ENCODE measurements around the gene DDX55.
"Not testable (repeated sequence)": the region's sequence is repeated elsewhere in the genome, so short reads cannot be mapped to it uniquely, and the experiment has no call there.

DDX55 gene, protein sequence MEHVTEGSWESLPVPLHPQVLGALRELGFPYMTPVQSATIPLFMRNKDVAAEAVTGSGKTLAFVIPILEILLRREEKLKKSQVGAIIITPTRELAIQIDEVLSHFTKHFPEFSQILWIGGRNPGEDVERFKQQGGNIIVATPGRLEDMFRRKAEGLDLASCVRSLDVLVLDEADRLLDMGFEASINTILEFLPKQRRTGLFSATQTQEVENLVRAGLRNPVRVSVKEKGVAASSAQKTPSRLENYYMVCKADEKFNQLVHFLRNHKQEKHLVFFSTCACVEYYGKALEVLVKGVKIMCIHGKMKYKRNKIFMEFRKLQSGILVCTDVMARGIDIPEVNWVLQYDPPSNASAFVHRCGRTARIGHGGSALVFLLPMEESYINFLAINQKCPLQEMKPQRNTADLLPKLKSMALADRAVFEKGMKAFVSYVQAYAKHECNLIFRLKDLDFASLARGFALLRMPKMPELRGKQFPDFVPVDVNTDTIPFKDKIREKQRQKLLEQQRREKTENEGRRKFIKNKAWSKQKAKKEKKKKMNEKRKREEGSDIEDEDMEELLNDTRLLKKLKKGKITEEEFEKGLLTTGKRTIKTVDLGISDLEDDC

DNA sequence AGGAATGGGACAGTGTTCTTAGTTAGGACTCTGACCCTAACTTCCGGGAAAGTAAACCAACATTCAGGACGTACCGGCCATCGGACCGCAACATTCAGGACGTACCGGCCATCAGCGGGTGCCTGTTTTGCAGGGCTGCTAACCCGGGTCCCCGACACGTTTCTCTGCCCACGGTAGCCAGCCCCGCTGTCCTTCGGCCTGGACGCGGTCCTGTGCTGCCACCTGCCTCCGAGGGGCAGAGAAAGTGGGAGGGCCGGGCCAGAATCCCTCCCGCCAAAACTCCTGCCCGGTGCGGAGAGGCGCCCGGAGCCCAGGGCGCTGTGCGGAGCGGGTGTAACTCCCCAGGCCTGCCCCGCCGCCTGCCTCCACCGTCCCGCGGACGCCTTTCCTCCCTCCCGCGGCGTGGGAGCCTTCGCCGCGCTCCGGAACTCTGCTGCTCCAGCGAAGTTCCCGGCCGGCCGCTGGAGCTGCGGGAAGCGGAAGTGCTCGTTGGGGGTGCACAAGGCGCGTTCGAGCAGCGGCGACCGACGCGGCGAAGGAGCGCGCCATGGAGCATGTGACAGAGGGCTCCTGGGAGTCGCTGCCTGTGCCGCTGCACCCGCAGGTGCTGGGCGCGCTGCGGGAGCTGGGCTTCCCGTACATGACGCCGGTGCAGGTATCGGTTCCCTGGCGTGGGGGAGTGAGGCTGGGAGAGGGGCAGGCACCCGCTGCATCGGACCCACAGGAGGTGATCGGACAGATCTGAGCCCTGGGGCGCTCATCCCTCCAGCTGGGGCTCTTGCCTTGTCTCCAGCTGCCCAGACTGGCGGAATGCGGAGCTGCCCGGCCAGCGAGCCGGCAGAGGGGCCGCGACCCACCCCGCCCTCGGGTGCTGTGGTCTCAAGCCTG lies at the start of gene DDX55:
TSS of gene DDX55 (plus strand) at position 498 of the 888 bp plus-strand sequence. CDS start at position 548, 50 bp downstream.
- DNase-seq, result peak; percentile 66

DNA sequence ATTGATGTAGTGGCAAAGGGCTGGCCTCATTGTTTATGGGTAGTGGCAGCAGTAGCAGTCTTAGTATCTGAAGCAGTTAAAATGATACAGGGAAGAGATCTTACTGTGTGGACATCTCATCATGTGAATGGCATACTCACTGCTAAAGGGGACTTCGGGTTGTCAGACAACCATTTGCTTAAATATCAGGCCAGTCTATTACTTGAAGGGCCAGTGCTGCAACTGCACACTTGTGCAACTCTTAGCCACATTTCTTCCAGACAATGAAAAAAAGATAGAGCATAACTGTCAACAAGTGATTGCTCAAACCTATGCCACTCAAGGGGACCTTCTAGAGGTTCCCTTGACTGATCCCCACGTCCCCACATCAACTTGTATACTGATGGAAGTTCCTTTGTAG lies 47.8 kb upstream of the DDX55 start:
- DNase-seq, result not testable (repeated sequence)

DNA sequence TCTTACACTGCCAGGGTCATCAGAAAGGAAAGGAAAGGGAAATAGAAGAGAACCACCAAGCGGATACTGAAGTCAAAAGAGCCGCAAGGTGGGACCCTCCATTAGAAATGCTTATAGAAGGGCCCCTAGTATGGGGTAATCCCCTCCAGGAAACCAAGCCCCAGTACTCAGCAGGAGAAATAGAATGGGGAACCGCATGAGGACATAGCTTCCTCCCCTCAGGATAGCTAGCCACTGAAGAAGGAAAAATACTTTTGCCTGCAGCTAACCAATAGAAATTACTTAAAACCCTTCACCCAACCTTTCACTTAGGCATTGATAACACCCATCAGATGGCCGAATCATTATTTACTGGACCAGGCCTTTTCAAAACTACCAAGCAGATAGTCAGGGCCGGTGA lies 47.1 kb upstream of the DDX55 start:
- not testable (repeated sequence) for DNase-seq

DNA sequence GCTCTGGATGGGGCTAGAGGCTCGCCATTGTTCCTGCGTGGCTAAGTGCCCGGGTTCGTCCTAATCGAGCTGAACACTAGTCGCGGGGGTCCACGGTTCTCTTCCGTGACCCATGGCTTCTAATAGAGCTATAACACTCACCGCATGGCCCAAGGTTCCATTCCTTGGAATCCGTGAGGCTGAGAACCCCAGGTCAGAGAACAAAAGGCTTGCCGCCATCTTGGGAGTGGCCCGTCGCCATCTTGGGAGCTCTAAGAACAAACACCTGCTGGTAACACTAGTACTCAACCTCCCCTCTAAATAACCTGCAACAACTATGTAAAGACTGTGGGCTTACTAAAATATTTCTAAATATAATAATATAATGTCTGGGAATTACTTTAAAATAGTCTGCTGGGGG lies 43.4 kb upstream of the DDX55 start:
- not testable (repeated sequence) for DNase-seq

DNA sequence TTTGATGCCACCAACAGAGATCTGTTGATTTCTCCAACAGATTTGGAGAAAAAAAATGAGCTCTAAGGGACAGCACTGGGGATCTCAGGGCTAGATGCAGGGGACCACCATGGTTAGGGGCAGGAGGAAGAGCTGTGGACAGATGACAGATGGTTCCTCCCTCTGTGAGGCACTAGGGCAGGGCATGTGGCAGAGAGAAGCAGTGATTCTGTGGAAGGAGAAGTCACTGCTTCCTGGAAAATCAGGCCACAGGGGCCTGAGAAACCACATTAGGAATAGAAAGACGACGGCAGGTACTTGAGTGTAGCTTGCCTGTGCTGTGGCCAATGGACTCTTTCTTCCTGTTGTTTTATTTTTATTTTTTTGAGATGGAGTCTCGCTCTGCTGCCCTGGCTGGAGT lies 42.4 kb upstream of the DDX55 start:
- no peak for DNase-seq

DNA sequence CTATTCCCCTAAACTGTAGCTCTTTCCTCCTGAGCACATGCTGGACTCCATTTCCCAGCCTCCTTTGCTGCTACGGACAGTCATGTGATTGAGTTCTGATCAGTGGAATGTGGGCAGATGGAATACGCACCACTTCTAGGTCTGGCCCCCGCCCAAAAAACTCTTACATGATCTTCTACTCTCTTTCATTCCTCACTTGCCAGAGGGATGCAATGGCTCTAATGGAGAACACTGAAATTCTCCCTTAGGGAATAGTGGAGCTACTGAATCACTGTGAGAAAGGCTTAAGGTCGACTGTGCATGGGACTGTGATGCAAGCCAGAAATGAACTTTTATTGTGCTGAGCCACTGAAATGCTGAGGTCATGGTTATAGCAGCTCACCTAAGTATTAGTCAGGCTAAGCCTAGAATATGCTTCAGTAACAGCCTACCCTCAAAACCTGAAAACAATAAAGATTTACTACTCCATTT lies 30.5 kb upstream of the DDX55 start:
- no peak for DNase-seq

DNA sequence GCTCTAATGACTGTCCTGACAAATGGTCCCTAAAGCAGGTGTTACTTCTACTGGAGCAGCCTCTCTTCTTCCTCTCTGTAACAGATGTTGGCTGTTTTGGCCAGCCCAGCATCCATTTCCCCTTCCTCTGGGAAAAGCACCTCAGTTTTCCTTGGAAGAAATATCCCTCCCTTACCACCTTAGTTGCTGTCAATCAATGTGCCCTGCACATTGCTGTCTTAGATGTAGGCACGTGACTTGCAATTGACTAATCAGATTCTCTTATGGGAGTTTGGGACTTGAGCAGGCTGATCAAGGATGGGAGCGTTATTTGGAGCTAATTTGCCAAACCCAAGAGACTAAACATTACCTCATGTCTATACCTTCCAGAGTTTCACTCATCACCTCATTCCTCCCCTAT lies 29.5 kb upstream of the DDX55 start:
- DNase-seq, result no peak

DNA sequence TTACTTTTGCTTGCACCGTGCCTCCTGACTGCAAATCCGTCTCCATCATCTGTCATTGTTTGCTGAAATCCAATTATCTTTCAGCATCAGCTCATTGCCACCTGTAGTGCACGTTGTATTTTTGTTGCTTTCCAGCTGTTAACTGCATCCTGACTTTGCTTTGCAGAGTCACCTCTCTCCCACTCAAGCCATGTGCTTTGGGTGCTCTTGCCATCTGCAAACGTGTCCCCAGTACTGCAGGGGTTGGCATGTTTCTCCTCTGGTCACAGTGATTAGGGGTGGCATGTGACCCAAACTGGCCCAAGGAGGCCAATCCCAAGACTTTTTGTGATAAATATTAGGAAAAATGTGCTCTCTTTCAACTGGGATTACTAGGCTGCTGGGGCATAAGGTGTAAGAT lies 28.0 kb upstream of the DDX55 start:
- no peak for DNase-seq

DNA sequence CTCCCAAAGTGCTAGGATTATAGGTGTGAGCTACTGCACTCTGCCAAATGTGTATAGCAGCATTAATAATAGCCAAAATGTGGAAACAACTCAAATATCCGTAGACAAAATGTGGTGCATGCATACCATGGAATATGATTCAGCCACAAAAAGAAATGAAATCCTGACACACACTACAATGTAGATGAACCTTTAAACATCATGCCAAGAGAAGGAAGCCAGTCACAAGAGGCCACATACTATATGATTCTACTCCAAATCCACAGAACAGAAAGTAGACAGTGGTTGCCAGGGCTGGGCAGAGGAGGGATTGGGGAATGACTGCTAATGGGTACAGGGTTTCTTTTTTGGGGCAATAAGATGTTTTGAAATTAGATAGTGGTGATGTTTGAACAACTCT lies 25.3 kb upstream of the DDX55 start:
- no peak for DNase-seq

DNA sequence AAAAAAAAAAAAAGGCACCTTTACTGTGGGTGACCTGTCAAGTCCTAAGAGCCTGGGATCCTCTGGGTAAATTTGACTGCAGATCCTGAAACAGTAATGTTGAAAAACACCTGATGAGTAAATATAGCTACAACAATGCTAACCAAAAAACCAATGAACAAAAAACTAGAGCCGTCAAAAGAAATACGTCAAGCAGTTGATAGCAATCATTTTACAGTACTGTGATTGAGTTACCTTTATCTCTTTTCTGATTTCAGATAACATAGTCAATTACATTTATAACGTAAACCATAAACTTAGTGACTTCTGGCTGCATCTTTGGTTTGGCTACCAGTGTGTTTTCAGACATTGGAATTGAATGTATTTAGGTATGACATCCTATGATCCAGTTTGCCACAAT lies 23.7 kb upstream of the DDX55 start:
- no peak for DNase-seq

DNA sequence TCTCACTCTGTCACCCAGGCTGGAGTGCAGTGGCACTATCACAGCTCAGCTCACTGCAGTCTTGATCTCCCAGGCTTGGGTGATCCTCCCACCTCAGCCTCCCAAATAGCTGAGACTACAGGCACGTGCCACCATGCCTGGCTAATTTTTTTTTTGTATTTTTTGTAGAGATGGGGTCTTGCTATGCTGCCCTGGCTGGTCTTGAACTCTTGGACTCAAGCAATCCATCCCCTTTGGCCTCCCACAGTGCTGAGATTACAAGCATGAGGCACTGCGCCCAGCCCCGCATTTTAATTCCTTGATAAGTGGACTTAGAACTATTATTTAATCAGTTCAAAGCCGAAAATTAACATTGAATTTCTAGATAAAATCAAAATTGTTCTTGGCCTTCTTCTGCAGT lies 23.1 kb upstream of the DDX55 start:
- DNase-seq, result not testable (repeated sequence)

DNA sequence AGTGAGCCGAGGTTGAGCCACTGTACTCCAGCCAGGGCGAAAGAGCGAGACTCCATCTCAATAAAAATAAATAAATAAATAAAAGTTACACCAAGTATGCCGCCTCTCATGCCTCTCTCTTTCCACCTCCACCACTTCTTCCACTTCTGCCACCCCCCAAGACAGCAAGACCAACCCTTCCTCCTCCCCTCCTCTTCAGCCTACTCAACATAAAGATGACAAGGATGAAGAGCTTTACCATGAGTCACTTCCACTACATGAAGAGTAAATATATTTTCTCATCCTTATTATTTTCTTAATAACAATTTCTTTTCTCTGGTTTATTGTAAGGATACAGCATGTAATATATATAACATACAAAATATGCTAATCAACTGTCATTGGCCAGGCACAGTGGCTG lies 21.1 kb upstream of the DDX55 start:
- no peak for DNase-seq

DNA sequence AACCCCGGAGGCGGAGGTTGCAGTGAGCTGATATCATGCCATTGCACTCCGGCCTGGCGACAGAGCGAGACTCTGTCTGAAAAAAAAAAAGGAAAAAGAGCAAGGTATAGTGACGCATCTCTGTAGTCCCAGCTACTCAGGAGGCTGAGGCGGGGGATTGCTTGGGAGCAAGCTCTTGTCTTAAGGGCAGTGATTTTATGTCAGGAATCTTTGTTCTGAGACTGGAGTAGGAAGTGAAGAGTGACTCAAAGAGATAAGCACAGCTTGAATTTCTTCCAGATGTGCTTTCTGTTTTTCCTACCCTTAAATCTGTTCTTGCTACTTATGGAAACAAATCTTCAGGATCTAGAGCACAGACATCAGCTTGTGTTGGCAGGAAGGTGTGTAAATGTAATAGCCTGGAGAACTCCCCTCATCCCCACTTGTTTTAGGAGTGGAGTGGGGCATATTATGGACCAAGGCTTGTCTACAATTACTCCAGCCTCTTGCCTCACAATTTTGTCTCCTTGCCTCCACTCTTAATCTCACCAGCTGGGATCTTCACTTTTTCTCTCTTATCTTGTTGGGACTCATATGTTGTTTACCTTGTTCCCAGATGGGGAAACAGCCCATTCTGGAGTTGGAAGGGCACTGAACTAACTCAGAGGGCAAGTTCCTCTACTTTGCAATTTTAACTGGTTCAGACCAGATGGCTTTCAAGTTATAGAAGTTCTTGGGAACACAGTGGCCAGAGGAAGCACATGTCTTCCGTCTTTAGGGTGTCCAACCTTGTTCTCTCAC lies 10.0 kb upstream of the DDX55 start:
- no peak for DNase-seq

DNA sequence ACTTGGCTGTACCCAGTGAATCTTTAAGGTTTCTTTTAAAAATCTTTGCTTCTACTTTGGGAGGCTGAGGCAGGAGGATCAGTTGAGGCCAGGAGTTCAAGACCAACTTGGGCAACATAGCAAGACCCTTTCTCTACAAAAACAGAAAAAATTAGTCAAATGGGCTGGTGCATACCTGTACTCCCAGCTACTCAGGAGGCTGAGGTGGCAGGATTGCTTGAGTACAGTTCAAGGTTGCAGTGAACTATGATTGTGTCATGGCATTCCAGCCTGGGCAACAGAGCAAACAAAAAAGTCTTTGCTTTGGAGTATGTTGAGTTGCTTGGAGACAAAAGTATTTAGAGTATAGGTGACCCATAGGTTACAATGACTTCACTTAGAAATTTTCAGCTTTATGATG lies 6.2 kb upstream of the DDX55 start:
- no peak for DNase-seq

DNA sequence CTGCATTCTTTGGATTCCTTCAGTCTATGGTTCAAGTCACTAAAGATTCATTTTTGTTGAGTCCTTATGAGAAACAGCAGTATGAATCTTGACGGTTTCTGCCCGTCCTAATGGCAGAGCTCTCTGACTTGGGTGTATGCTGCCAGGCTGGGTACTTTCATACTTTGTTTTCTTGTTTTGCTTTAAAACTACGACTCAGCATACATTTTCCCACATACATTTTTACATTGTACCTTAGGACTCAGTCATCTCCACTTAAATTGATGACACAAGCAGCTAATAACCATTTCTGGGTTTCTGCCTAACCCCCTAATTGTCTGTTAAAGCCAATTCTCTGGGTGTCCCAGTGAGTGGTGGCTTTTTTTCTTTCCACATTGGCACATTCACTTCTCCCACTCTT lies 4.8 kb upstream of the DDX55 start:
- no peak for DNase-seq

DNA sequence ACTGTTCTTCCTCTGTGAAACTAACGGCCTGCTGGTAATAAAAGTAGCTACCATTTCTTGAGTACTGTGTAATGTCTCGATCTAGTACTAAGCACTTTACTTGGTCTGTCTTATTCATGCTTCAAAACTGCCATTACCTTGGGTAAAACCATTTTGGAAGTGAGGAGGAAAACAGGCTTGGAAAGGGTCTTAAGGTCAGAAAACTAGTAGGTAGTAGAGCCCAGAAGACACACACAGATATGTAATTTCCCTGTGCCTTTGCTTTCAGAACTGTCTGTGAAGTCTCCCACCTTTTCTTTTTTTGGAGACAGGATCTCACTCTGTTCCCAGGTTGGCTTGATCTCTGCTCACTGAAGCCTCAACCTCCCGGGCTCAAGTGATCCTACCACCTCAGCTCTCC lies 3.4 kb upstream of the DDX55 start:
- no peak for DNase-seq

DNA sequence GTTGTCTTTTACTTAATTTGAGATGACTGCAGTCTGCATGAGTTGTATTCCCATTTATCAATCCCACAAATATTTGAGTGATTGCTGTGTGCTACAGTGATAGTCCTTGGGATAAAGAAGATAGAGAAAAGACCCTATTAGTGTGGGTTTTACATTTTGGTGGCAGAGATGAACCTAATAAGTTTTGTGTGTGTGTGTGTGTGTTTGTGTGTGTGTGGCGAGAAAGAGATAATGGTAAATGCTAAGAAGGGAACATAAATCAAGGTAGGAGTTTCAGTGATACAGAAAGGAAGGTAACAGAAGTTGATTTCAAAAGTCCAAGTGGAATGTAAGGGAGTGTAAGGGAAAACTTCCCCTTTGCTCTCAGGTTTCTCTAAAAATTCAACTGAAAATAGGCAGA lies 2.6 kb upstream of the DDX55 start:
- no peak for DNase-seq

DNA sequence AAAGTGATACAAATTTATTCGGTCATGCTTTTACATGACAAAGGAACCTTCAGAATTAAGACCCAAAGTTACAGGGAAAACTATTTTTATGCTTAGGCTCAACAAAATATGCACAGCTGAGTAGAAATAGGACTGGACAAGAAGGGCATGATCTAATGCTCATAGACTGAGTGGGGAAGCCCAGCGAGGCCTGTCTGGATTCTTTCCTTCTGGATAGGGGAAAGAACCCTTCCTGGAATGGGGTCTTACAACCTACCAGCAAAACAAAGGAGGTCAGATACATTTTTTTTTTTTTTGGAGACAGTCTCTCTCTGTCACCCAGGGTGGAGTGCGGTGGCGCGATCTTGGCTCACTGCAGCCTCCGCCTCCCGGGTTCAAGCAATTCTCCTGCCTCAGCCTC lies 2.2 kb upstream of the DDX55 start:
- no peak for DNase-seq

DNA sequence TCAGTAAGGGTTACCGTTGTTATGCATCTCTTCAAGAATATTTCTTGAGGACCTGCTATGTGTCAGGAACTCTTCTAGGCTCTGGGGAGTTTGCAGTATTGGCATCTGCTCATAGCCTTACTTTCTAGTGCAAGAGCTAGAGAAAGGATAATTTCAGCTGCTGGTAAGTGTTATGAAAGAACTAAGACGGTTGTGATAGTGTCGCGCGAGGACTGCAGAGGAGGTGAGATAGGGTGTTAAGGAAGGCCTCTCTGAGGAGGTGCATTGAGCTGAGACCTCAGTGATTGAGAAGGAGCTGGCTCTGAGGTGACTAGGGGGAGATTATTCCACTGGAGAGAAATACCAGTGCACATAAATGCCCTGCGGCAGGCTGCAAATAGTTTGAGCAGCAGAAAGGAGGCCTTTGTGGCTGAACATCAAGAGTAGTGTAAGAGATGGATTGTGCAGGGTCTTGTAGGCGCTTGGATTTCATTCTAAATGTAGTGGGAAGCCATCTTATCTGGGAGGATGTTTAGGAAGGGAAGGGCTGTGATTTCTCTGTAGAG lies 824 bp downstream of the DDX55 start:
- DNase-seq, result no peak

DNA sequence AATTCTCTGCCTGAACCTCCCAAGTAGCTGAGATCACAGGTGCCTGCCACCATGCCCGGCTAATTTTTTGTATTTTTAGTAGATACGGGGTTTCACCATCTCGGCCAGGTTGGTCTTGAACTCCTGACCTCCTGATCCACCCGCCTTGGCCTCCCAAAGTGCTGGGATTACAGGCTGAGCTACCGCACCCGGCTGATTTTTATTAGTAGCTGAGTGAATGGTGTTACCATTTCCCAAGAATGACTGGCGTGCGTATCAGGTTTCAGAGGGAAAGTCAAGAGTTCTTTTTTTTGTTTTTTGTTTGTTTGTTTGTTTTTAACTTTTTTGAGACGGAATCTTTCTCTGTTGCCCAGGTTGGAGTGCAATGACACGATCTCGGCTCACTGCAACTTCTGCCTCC lies 1.6 kb downstream of the DDX55 start:
- DNase-seq, result not testable (repeated sequence)

DNA sequence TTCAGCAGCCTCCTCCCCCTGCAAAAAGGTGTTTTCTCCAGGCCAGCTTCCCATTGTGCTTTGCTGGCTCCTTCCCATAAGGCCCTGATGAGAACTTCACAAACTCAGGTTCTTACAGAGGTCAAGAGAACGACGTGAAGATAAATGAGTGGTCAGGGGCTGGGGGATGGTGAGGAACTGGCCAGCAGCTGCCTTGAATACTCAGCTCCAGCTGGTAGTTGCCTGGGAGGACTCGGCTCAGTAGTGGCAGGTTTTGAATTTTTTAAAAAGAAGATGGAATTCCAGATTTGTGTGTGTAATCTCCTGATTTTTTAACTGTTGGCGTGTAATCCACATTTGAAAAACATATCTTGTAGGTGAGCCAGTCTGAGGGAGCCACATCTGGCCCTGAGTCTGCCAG lies 5.9 kb downstream of the DDX55 start:
- DNase-seq, result no peak

DNA sequence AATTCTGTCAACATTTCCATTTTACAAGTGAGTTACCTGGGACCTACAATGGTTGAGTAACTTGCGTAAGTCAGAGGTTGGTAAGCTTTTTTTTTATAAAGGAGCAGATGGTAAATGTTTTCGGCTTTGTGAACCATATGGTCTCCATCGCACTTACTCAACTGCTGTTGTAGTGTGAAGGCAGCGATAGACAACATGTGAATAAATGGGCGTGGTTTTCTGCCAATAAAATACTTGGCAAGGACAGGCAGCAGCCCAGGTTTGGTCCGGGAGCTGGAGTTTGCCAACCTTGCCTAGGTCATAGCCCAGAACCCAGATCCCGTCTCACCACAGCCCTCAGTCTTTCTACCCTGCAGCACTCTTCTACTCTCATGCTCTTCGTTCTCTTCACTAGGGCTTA lies 6.3 kb downstream of the DDX55 start:
- DNase-seq, result no peak

DNA sequence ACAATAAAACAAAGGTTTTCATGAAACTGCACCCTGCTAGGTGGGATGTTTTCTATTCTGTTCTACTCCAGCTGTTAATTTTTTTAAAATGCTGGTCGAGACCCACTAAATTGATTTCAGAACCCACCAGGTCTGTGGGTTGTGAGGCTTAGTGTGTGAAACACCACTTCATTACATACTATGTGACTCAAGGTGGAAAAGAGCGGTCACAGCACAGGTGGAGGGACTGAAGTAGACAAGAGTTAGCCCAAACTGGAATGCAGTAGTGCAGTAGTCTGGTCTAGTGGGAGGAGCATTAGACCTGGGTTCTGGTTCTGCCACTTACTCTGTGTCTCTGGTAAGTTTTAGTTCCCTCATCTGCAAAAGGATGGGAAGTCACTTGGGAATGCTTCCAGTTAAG lies 12.2 kb downstream of the DDX55 start:
- DNase-seq, result no peak
